ENCODE results near the gene FERMT3.

FERMT3 gene

DNA sequence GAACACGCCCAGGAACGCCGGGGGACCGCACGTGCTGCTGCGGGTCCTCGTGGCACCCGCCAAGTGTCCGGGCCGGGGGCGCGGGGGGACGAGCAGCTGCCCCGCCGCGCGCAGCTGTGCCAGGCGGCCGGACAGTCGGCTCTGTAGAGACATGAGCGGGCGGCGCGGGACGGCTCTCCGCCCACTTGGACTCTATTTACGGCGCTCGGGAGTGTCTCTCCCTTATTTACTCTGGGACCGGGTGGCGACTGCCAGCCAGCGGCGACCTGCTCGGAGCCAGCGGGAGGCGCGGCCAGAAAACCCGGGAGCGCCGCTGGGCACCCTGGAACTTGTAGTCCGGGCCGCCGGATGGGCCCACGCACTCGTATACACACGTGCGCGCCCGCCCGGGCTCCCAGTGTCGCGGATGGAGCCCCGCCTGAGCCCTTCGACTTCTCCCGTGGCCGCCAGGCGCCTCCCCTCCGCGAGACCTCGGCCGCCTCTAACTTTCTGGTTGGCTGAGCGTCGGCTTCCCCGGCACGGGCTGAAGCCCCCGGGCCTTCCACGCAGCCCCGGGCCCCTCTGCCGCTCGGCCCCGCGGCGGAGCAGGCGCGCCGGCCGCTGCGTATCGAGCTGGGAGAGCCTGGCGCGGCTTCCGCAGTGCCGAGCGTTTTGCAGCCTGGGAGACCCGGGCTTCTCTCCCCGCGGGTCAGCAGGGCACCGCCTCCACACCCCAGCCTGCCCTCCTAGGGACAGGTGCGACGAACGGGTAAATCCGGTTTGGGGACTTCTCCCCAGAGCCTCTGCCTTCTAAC is 40.5 kb upstream of the FERMT3 start, which contains the start of gene MACROD1:
Gene MACROD1, minus strand, starts transcription at position 272 of the 794 bp plus-strand sequence. Its CDS starts 119 bp downstream, at position 153.
- peak; percentile 93 for DNase-seq (ENCODE audit: low read depth)
- peak within 1 kb of the TSS; percentile 56 for H3K4me3 ChIP-seq (ENCODE audit: low read length)
- TF ChIP-seq, protein P1, sequence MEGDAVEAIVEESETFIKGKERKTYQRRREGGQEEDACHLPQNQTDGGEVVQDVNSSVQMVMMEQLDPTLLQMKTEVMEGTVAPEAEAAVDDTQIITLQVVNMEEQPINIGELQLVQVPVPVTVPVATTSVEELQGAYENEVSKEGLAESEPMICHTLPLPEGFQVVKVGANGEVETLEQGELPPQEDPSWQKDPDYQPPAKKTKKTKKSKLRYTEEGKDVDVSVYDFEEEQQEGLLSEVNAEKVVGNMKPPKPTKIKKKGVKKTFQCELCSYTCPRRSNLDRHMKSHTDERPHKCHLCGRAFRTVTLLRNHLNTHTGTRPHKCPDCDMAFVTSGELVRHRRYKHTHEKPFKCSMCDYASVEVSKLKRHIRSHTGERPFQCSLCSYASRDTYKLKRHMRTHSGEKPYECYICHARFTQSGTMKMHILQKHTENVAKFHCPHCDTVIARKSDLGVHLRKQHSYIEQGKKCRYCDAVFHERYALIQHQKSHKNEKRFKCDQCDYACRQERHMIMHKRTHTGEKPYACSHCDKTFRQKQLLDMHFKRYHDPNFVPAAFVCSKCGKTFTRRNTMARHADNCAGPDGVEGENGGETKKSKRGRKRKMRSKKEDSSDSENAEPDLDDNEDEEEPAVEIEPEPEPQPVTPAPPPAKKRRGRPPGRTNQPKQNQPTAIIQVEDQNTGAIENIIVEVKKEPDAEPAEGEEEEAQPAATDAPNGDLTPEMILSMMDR (IDR thresholded peaks at IDR 0.05; ENCODE audit: insufficient read depth, low read depth, low read length, missing control alignments) = no peak

DNA sequence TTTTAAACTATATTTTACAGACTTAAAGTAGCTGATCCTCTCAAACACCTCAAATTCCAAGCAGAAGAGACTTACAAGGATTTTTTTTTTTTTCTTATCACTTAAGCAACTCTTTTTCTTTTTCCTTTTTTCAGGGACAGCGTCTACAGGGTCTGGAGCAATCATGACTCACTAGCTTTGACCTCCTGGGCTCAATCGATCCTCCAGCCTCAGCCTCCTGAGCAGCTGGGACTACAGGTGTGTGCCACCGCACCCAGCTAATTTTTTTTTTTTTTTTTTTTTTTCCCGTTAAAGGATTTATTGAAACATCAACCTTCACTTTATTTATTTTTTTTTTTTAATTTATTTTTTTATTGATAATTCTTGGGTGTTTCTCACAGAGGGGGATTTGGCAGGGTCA is 36.1 kb upstream of the FERMT3 start:
- TF ChIP-seq, protein P1 (IDR thresholded peaks at IDR 0.05; ENCODE audit: insufficient read depth, low read depth, low read length, missing control alignments) = no peak
- no peak for DNase-seq (ENCODE audit: low read depth)
- H3K4me3 ChIP-seq (ENCODE audit: low read length) = no peak overlapping the region

DNA sequence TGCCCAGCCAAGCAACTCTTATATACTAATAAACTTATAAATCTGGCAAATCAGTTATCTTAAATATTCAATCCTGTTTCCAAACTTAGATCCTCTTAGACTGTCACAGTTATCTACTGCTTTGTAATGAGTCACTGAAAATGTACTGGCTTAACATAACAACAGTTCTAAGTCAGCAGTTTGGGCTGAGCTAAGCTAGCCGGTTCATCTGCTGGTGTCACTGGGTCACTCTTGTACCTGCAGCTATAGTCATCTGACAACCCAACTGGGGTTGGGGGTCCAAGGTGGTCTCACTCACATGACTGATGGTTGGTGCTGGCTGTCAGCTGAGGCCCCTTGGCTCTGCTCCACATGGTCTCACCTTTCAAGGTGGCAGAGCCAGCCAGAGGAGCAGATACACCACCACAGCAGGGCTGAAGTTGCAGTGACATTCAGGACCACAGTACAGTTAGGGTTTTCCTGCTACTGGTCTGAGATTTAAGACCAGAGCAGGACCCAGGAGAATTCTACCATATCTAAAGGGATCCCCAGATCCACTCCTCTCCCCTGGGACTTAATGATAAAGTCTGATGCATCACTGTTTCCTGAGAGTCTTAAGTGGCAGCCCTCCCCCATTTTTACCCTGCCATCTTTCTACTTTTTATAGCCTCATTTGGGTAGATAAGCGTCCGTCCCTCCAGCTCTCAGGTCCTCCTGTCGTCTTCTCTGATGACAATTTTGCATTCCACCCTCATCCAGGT is 32.7 kb upstream of the FERMT3 start:
- peak; percentile 29 for DNase-seq (ENCODE audit: low read depth)
- TF ChIP-seq, protein P1 (IDR thresholded peaks at IDR 0.05; ENCODE audit: insufficient read depth, low read depth, low read length, missing control alignments) = no peak
- H3K4me3 ChIP-seq (ENCODE audit: low read length) = no peak overlapping the region

DNA sequence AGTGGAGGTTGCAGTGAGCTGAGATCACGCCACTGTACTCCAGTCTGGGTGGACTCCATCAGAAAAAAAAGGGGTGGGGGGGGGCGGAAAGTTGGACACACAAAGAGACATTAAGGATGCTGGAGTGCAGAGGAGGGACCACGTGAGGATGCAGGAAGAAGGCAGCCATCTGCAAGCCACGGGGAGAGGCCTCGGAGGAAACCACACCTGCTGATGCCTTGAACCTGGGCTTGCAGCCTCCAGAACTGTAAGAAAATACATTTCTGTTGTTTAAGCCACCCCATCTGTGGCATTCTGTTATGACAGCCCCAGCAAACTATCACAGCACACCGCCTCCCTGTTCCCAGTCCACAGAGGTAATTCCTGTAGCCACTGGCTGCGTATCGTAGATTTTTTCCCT is 29.8 kb upstream of the FERMT3 start:
- no peak overlapping the region for H3K4me3 ChIP-seq (ENCODE audit: low read length)

DNA sequence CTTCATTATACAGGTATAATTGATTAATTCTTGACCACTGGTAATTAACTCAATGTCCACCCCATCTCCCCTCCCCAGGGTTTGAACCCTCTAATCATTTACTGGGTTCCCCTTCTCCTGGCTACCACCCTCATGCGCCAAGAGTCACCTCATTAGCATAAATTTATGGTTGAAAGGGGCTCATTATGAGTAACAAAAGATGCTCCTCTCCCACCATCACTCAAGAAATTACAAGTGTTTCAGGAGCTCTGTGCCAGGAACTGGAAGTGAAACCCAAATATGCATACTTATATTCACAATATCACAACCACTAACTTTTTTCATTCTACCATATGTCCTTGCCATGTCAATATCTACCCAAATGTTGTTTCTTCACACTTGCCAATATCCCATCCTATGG is 28.3 kb upstream of the FERMT3 start:
- DNase-seq (ENCODE audit: low read depth) = no peak
- no peak overlapping the region for H3K4me3 ChIP-seq (ENCODE audit: low read length)
- TF ChIP-seq, protein P1 (IDR thresholded peaks at IDR 0.05; ENCODE audit: insufficient read depth, low read depth, low read length, missing control alignments) = no peak

More for the DNA sequence above, 29.8 kb upstream of the FERMT3 start:
- no peak for DNase-seq (ENCODE audit: low read depth)
- TF ChIP-seq, protein P1 (IDR thresholded peaks at IDR 0.05; ENCODE audit: insufficient read depth, low read depth, low read length, missing control alignments) = no peak

DNA sequence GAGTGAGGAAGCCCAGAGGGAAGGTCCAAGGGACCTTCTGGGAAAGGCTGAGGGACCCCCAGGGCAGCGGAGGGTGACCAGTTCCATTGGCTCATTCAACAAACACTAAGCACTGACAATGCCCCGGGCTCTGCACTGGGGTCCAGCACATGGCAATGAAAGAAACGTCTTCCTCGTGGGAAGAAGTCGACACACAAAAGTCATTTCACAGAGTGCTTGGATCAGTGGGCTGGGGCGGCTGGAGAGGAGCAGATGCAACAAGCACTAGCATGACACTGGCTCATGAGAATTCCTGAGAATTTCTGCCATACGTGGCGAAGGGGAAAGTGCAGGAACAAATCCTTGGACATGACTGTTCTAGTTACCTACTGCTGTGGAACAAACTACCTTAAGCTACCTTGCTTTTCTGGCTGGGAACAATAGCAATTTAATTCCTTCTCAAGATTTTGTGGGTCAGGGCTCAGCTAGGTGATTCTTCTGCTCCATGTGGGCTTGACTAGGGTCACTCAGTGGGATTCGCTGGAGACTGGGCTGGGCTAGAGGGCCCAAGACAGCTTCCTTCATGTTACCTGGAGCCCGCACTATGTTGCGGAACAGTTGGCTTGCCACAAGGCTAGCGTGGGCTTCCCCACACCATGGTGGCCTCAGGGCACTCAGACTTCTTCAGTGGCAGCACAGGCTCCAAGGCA is 27.4 kb upstream of the FERMT3 start:
- DNase-seq (ENCODE audit: low read depth) = no peak
- H3K4me3 ChIP-seq (ENCODE audit: low read length) = no peak overlapping the region
- TF ChIP-seq, protein P1 (IDR thresholded peaks at IDR 0.05; ENCODE audit: insufficient read depth, low read depth, low read length, missing control alignments) = no peak
